Activated CD4-positive, alpha-beta memory T cell treated with anti-CD3 and anti-CD28 coated beads for 36 hours (primary cell): ENCODE results near the gene BDH1. TPM values are rescaled to one million over a fixed set of nuclear protein-coding genes. Genes with fewer than 3 reads are reported as not detected.
"Not testable (repeated sequence)": the region's sequence is repeated elsewhere in the genome, so short reads cannot be mapped to it uniquely, and the experiment has no call there.

Experiments
- CTCF ChIA-PET: fragments of 350-600 bp; sonication (Branson Sonifier 250); formaldehyde crosslinking; loops from one replicate; lab custom pipeline; 2021; ENCODE audit warnings: antibody characterized with exemption, inconsistent platforms; lab: Charles Lee
- POLR2A ChIA-PET: fragments of 350-600 bp; sonication (Branson Sonifier 250); formaldehyde crosslinking; loops from one replicate; lab custom pipeline; 2021; ENCODE audit warnings: antibody characterized with exemption; lab: Charles Lee
- DNase-seq: peaks from one replicate; pipeline ENCODE4 v3.0.0-alpha.2; 2020
- H3K27ac Mint-ChIP-seq: one replicate; pipeline ENCODE4 v1.8.0; 2021; ENCODE audit warnings: mixed read lengths
- H3K27me3 Mint-ChIP-seq: one replicate; pipeline ENCODE4 v1.8.0; 2021; ENCODE audit warnings: mixed read lengths
- H3K36me3 Mint-ChIP-seq: one replicate; pipeline ENCODE4 v1.8.0; 2021; ENCODE audit warnings: mixed read lengths
- H3K4me1 Mint-ChIP-seq: one replicate; pipeline ENCODE4 v1.8.0; 2021; ENCODE audit warnings: low read depth, mixed read lengths
- H3K4me3 Mint-ChIP-seq: one replicate; pipeline ENCODE4 v1.8.0; 2021; ENCODE audit warnings: mild to moderate bottlenecking, mixed read lengths
- H3K9me3 Mint-ChIP-seq: one replicate; pipeline ENCODE4 v1.8.0; 2021; ENCODE audit warnings: mixed read lengths
- intact Hi-C: fragments of 100-400 bp; cut with micrococcal nuclease; formaldehyde crosslinking; loops from one replicate; pipeline ENCODE4 v1.15.1; 2023
- total RNA-seq, 2 experiments: library from RNA; stranded (reverse); gene quantifications; one replicate each; pipeline ENCODE4 v1.2.3, GENCODE V29; 2021

Gene BDH1
- total RNA-seq, 2 experiments from 2014 or later: 86.6 to 90.5 TPM

- Mint-ChIP-seq H3K4me3 (no peak overlapping the region), H3K36me3 (peaks cover 6% of the 10 kb centered on the region), H3K27me3 (peaks cover 3% of the 10 kb centered on the region), H3K9me3 (peaks cover 9% of the 10 kb centered on the region), H3K4me1 (no peaks in the 10 kb centered on the region), H3K27ac (no peak overlapping the region)
- POLR2A ChIA-PET: no interaction called here
- intact Hi-C loops: no loop called here
- CTCF ChIA-PET: no interaction called here
- DNase-seq: no peak
Observed at GRCh38 chr3:197575362-197575761, 19.6 kb upstream of the BDH1 start.

GRCh38 chr3:197574396-197574991 lies 18.7 kb upstream of the BDH1 start:
- intact Hi-C loops, CTCF ChIA-PET: not testable (repeated sequence)
- H3K9me3 Mint-ChIP-seq: peaks cover 15% of the 10 kb centered on the region

GRCh38 chr3:197573048-197573767 lies 17.4 kb upstream of the BDH1 start:
- CTCF ChIA-PET: no interaction called here
- Mint-ChIP-seq H3K4me3 (no peak overlapping the region), H3K36me3 (peaks cover 13% of the 10 kb centered on the region), H3K27ac (no peak overlapping the region), H3K4me1 (no peaks in the 10 kb centered on the region), H3K9me3 (peaks cover 21% of the 10 kb centered on the region), H3K27me3 (peaks cover 13% of the 10 kb centered on the region)
- POLR2A ChIA-PET: interaction anchor here (1.0 kb wide), 1 partner anchor 15 kb away, joined by 3 read pairs; no protein-coding TSS in a partner anchor
- no peak for DNase-seq
- intact Hi-C loops: no loop called here

More at GRCh38 chr3:197574396-197574991, 18.7 kb upstream of the BDH1 start:
- H3K27ac Mint-ChIP-seq, H3K27me3 Mint-ChIP-seq, POLR2A ChIA-PET, H3K4me1 Mint-ChIP-seq, H3K4me3 Mint-ChIP-seq, DNase-seq: not testable (repeated sequence)
- H3K36me3 Mint-ChIP-seq: peaks cover 13% of the 10 kb centered on the region

GRCh38 chr3:197571880-197572172 lies 16.1 kb upstream of the BDH1 start:
- POLR2A ChIA-PET, H3K27ac Mint-ChIP-seq, H3K4me3 Mint-ChIP-seq, H3K4me1 Mint-ChIP-seq, DNase-seq, intact Hi-C loops: not testable (repeated sequence)
- CTCF ChIA-PET: interaction anchor here (0.6 to 1.3 kb wide), 2 partner anchors 27 to 443 kb away, joined by 3 to 4 read pairs; no protein-coding TSS in a partner anchor
- Mint-ChIP-seq H3K36me3 (peaks cover 13% of the 10 kb centered on the region), H3K27me3 (peaks cover 19% of the 10 kb centered on the region), H3K9me3 (peaks cover 21% of the 10 kb centered on the region)

- H3K27ac Mint-ChIP-seq, POLR2A ChIA-PET, intact Hi-C loops, H3K4me1 Mint-ChIP-seq, DNase-seq, H3K4me3 Mint-ChIP-seq: not testable (repeated sequence)
- CTCF ChIA-PET: interaction anchor here (1.3 kb wide), 1 partner anchor 28 kb away, joined by 4 read pairs; no protein-coding TSS in a partner anchor
- Mint-ChIP-seq H3K9me3 (peaks cover 23% of the 10 kb centered on the region), H3K36me3 (peaks cover 13% of the 10 kb centered on the region), H3K27me3 (peaks cover 19% of the 10 kb centered on the region)
Observed at GRCh38 chr3:197571074-197571879, 15.5 kb upstream of the BDH1 start.

GRCh38 chr3:197569433-197569832 lies 13.7 kb upstream of the BDH1 start:
- POLR2A ChIA-PET, H3K27ac Mint-ChIP-seq, CTCF ChIA-PET, H3K4me3 Mint-ChIP-seq, DNase-seq, H3K4me1 Mint-ChIP-seq, intact Hi-C loops: not testable (repeated sequence)
- Mint-ChIP-seq H3K27me3 (peaks cover 18% of the 10 kb centered on the region), H3K36me3 (peaks cover 14% of the 10 kb centered on the region), H3K9me3 (peaks cover 24% of the 10 kb centered on the region)

GRCh38 chr3:197567904-197568681 lies 12.3 kb upstream of the BDH1 start:
- POLR2A ChIA-PET: no interaction called here
- CTCF ChIA-PET: interaction anchor here (0.7 kb wide), 1 partner anchor 299 kb away, joined by 3 read pairs; no protein-coding TSS in a partner anchor
- peaks cover 17% of the 10 kb centered on the region for H3K36me3 Mint-ChIP-seq
- H3K9me3 Mint-ChIP-seq: peaks cover 31% of the 10 kb centered on the region
- intact Hi-C loops: no loop called here
- no peaks in the 10 kb centered on the region for H3K4me1 Mint-ChIP-seq
- no peak overlapping the region for H3K4me3 Mint-ChIP-seq
- DNase-seq: no peak
- peaks cover 20% of the 10 kb centered on the region for H3K27me3 Mint-ChIP-seq
- no peak overlapping the region for H3K27ac Mint-ChIP-seq

GRCh38 chr3:197566155-197566554 lies 10.4 kb upstream of the BDH1 start:
- Mint-ChIP-seq H3K27me3 (peaks cover 27% of the 10 kb centered on the region), H3K36me3 (peaks cover 15% of the 10 kb centered on the region), H3K9me3 (peaks cover 25% of the 10 kb centered on the region)
- H3K27ac Mint-ChIP-seq, H3K4me1 Mint-ChIP-seq, CTCF ChIA-PET, POLR2A ChIA-PET, intact Hi-C loops, DNase-seq, H3K4me3 Mint-ChIP-seq: not testable (repeated sequence)

GRCh38 chr3:197564097-197564843 lies 8.5 kb upstream of the BDH1 start:
- Mint-ChIP-seq H3K4me3 (no peak overlapping the region), H3K9me3 (peaks cover 15% of the 10 kb centered on the region), H3K27me3 (peaks cover 25% of the 10 kb centered on the region), H3K36me3 (peaks cover 6% of the 10 kb centered on the region), H3K4me1 (peaks cover 4% of the 10 kb centered on the region), H3K27ac (no peak overlapping the region)
- intact Hi-C loops: no loop called here
- ChIA-PET CTCF (no interaction called here), POLR2A (no interaction called here)
- DNase-seq: no peak

GRCh38 chr3:197562398-197563251 lies 6.9 kb upstream of the BDH1 start:
- peaks cover 13% of the 10 kb centered on the region for H3K27me3 Mint-ChIP-seq
- intact Hi-C loops: no loop called here
- no peak for DNase-seq
- H3K9me3 Mint-ChIP-seq: peaks cover 10% of the 10 kb centered on the region
- H3K36me3 Mint-ChIP-seq: peaks cover 6% of the 10 kb centered on the region
- CTCF ChIA-PET: no interaction called here
- H3K4me1 Mint-ChIP-seq: peaks cover 4% of the 10 kb centered on the region
- no peak overlapping the region for H3K4me3 Mint-ChIP-seq
- POLR2A ChIA-PET: no interaction called here
- H3K27ac Mint-ChIP-seq: no peak overlapping the region
